HEK293 (cell line): ENCODE results near the gene AKT1.

ENCODE experiments used
- CTCF ChIP-seq: fragments of 450-650 bp; formaldehyde crosslinking; IDR thresholded peaks from 2 replicates; pipeline ENCODE4 v1.5.1; 2016; ENCODE audit warnings: missing biosample characterization, missing genetic modification characterization
- ZNF157 ChIP-seq: fragments of 450-650 bp; formaldehyde crosslinking; IDR thresholded peaks from 2 replicates; pipeline ENCODE4 v1.5.1; 2016; ENCODE audit warnings: missing biosample characterization, missing genetic modification characterization
- ZNF677 ChIP-seq: fragments of 450-650 bp; IDR thresholded peaks from 2 replicates; pipeline ENCODE4 v1.5.0; 2018; ENCODE audit warnings: missing biosample characterization, mild to moderate bottlenecking, missing genetic modification characterization, moderate library complexity

GRCh38 chr14:104826861-104827176, 31.3 kb upstream of the AKT1 start:
- TF ChIP-seq ZNF677 (tag by site-specific recombination) (no peak), CTCF (tag by site-specific recombination) (no peak), ZNF157 (tag by site-specific recombination) (no peak)
